Measurements from ENCODE around the gene ZSWIM5. TPM values are rescaled to one million over a fixed set of nuclear protein-coding genes. Genes with fewer than 3 reads are reported as not detected.

Gene ZSWIM5
- total and polyA plus RNA-seq, 2 donors (not counting 1 experiment from before 2014, with no cell fraction given): 0.36 to 1.7 TPM

DNA sequence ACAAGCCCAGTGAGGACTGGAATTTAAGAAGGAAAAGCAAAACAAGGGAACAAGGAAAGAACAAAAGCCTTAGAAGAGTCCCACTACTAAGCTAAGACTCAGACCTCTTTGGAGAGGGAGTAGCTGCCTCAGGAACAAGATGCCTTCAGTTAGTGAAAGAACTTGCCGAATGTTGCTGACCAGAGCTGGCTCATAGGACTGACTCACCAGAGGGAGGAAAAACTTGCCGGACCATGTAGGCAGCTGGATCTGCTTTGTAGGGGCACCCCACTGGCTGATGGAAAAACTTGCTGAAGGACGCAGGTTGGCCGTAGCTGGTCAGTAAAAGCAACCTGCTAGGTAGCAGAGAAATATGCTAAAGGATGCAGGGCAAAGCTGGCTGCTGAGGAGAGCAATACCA lies 15.3 kb upstream of the ZSWIM5 start:
- Histone ChIP-seq H3K4me2 (replicated peaks; ENCODE audit: low read depth, low read length, poor library complexity, severe bottlenecking) (no peak overlapping the region), H3K4me3 (ENCODE audit: control extremely low read depth in 1 of 5, extremely low read depth in 1 of 5, insufficient read depth in 1 of 5, low read depth in 2 of 5, low read length in 4 of 5) (no peak overlapping the region), H3K27ac (ENCODE audit: low read length in 2 of 2) (no peak overlapping the region), H3K4me1 (ENCODE audit: control insufficient read depth in 2 of 2, insufficient read depth in 2 of 2, low read length in 2 of 2) (no peaks in the 10 kb centered on the region), H2AFZ (ENCODE audit: insufficient read depth, low read depth, low read length, poor library complexity, severe bottlenecking) (no peak overlapping the region), H3K27me3 (replicated peaks in 1 of 4; ENCODE audit: control extremely low read depth in 1 of 4, control insufficient read depth in 3 of 4, insufficient read depth in 4 of 4, low read length in 3 of 4) (peaks cover 0 to 3% (median 0%) of the 10 kb centered on the region in 4 experiments), H3K36me3 (replicated peaks in 1 of 2; ENCODE audit: control extremely low read depth in 1 of 2, control insufficient read depth in 1 of 2, extremely low read depth in 1 of 2, insufficient read depth in 2 of 2, low read length in 1 of 2) (no peaks in the 10 kb centered on the region), H3K9me3 (ENCODE audit: control extremely low read depth in 1 of 3, control insufficient read depth in 2 of 3, insufficient read depth in 1 of 3, low read length in 2 of 3) (no peaks in the 10 kb centered on the region), H3K79me2 (ENCODE audit: control insufficient read depth, insufficient read depth, low read length) (no peaks in the 10 kb centered on the region), H3K9ac (ENCODE audit: low read length) (no peak overlapping the region), H4K20me1 (ENCODE audit: control insufficient read depth, insufficient read depth, low read length, poor library complexity, severe bottlenecking) (no peaks in the 10 kb centered on the region)
- ChIA-PET POLR2A (no interaction called here), CTCF (no interaction called here)
- Mint-ChIP-seq H3K27ac (no peak overlapping the region), H3K9me3 (ENCODE audit: insufficient read depth) (no peaks in the 10 kb centered on the region), H3K27me3 (peaks cover 19% of the 10 kb centered on the region), H3K4me1 (no peaks in the 10 kb centered on the region), H3K4me3 (no peak overlapping the region)
- ATAC-seq (ENCODE audit: low read depth) (no peak), DNase-seq (no peak)
- intact Hi-C loops (cut with micrococcal nuclease): no loop called here
- no peak for TF ChIP-seq CTCF (IDR thresholded peaks at IDR 0.05)
- no peak for TF ChIP-seq EZH2 (IDR thresholded peaks at IDR 0.05; ENCODE audit: borderline replicate concordance, insufficient read depth, low read depth, low read length, poor library complexity, severe bottlenecking)
- 97% methylated on average over 4 of the region's 4 CpGs for WGBS (ENCODE audit: insufficient coverage)

DNA sequence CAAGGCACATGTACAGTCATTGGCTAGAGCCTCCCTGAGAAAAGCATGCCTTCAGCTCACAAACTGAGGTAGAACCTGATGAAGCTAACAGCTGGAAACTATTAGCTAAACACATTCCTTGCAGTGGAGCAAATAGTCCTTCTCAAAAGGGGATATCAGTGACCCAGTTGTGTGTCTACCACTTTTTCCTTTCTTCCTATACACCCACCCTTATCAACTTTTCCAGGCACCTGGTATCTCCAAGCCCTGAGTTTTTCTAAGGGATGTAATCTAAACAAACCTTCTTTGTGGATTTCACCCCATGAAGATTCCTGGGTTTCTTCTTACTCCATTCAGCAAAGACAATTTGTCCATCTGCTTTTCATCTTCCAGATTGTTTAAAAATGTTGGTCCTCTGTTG lies 10.5 kb upstream of the ZSWIM5 start:
- no peaks in the 10 kb centered on the region for H3K36me3 ChIP-seq (replicated peaks in 1 of 2; ENCODE audit: control extremely low read depth in 1 of 2, control insufficient read depth in 1 of 2, extremely low read depth in 1 of 2, insufficient read depth in 2 of 2, low read length in 1 of 2)
- H3K9me3 ChIP-seq (ENCODE audit: control extremely low read depth in 1 of 3, control insufficient read depth in 2 of 3, insufficient read depth in 1 of 3, low read length in 2 of 3): no peaks in the 10 kb centered on the region
- Mint-ChIP-seq H3K27ac (no peak overlapping the region), H3K27me3 (peaks cover 24% of the 10 kb centered on the region), H3K9me3 (ENCODE audit: insufficient read depth) (no peaks in the 10 kb centered on the region), H3K4me1 (no peaks in the 10 kb centered on the region), H3K4me3 (no peak overlapping the region)
- H4K20me1 ChIP-seq (ENCODE audit: control insufficient read depth, insufficient read depth, low read length, poor library complexity, severe bottlenecking): no peaks in the 10 kb centered on the region
- H3K79me2 ChIP-seq (ENCODE audit: control insufficient read depth, insufficient read depth, low read length): no peaks in the 10 kb centered on the region
- no peak overlapping the region for H3K27ac ChIP-seq (ENCODE audit: low read length in 2 of 2)
- H3K4me2 ChIP-seq (replicated peaks; ENCODE audit: low read depth, low read length, poor library complexity, severe bottlenecking): no peak overlapping the region
- no peak overlapping the region for H2AFZ ChIP-seq (ENCODE audit: insufficient read depth, low read depth, low read length, poor library complexity, severe bottlenecking)
- POLR2A ChIA-PET: no interaction called here
- ATAC-seq (ENCODE audit: low read depth) (no peak), DNase-seq (no peak)
- intact Hi-C loops (cut with micrococcal nuclease): no loop called here
- H3K4me3 ChIP-seq (ENCODE audit: control extremely low read depth in 1 of 5, extremely low read depth in 1 of 5, insufficient read depth in 1 of 5, low read depth in 2 of 5, low read length in 4 of 5): no peak overlapping the region
- no peak for TF ChIP-seq EZH2 (IDR thresholded peaks at IDR 0.05; ENCODE audit: borderline replicate concordance, insufficient read depth, low read depth, low read length, poor library complexity, severe bottlenecking)
- TF ChIP-seq CTCF (IDR thresholded peaks at IDR 0.05): no peak
- CTCF ChIA-PET: no interaction called here
- H3K4me1 ChIP-seq (ENCODE audit: control insufficient read depth in 2 of 2, insufficient read depth in 2 of 2, low read length in 2 of 2): no peaks in the 10 kb centered on the region
- peaks cover 0 to 7% (median 3%) of the 10 kb centered on the region in 4 experiments for H3K27me3 ChIP-seq (replicated peaks in 1 of 4; ENCODE audit: control extremely low read depth in 1 of 4, control insufficient read depth in 3 of 4, insufficient read depth in 4 of 4, low read length in 3 of 4)
- H3K9ac ChIP-seq (ENCODE audit: low read length): no peak overlapping the region
